Cardiac fibroblast (primary cell): Measurements from ENCODE around the gene SPINT2.

ENCODE experiments used
- DNase-seq, 2 donors: peaks; one replicate each; pipeline versions ENCODE4 v3.0.0 to v3.0.0-alpha.2; 2010; ENCODE audit warnings: low read depth in 2 of 2
- H3K4me3 ChIP-seq, 2 donors: replicated peaks in 1 of 2; 1 replicate in 1 of 2; 2 replicates in 1 of 2; pipeline ENCODE4 v1.5.1; 2011; ENCODE audit warnings: low read depth in 2 of 2, low read length in 2 of 2, mild to moderate bottlenecking in 2 of 2, moderate library complexity in 1 of 2
- CTCF ChIP-seq: IDR thresholded peaks from one replicate; pipeline ENCODE4 v1.5.1; 2011; ENCODE audit warnings: low read depth, mild to moderate bottlenecking, low read length, inconsistent platforms

Gene SPINT2

GRCh38 chr19:38277969-38278680, 13.8 kb downstream of the SPINT2 start:
- DNase-seq: peak; percentile 72 to 91
- no peak overlapping the region for H3K4me3 ChIP-seq
- no peak for TF ChIP-seq CTCF

GRCh38 chr19:38278751-38279150, 14.4 kb downstream of the SPINT2 start:
- no peak overlapping the region for H3K4me3 ChIP-seq
- no peak for TF ChIP-seq CTCF
- DNase-seq: no peak

GRCh38 chr19:38280030-38280921, 15.9 kb downstream of the SPINT2 start:
- TF ChIP-seq CTCF: no peak
- H3K4me3 ChIP-seq: no peak overlapping the region
- no peak for DNase-seq

GRCh38 chr19:38281811-38282566, 17.6 kb downstream of the SPINT2 start:
- no peak for DNase-seq
- TF ChIP-seq CTCF: no peak
- no peak overlapping the region for H3K4me3 ChIP-seq

- no peak overlapping the region for H3K4me3 ChIP-seq
- DNase-seq: no peak
- TF ChIP-seq CTCF: no peak
Measured at GRCh38 chr19:38283271-38283670, 18.9 kb downstream of the SPINT2 start.

- no peak overlapping the region for H3K4me3 ChIP-seq
- TF ChIP-seq CTCF: no peak
- DNase-seq: no peak
Measured at GRCh38 chr19:38284422-38284821, 20.0 kb downstream of the SPINT2 start.
